BE2C (cell line): Measurements from ENCODE around the gene HK3.
"Not testable (repeated sequence)": the region's sequence is repeated elsewhere in the genome, so short reads cannot be mapped to it uniquely, and the experiment has no call there.

ENCODE experiments used
- DNase-seq: peaks from one replicate; pipeline ENCODE4 v3.0.0-alpha.2; 2020
- H3K27me3 ChIP-seq: fragments of 250-450 bp; sonication (Bioruptor Pico); 2 replicates; pipeline ENCODE4 v1.5.1; 2020; ENCODE audit warnings: mild to moderate bottlenecking
- H3K36me3 ChIP-seq: fragments of 250-450 bp; sonication (Bioruptor Pico); 2 replicates; pipeline ENCODE4 v1.5.1; 2020; ENCODE audit warnings: mild to moderate bottlenecking
- H3K4me1 ChIP-seq: fragments of 250-450 bp; sonication (Bioruptor Pico); 2 replicates; pipeline ENCODE4 v1.5.1; 2020
- H3K4me3 ChIP-seq: 2 replicates; pipeline ENCODE4 v1.5.1; 2011; ENCODE audit warnings: low read depth, low read length
- H3K9me3 ChIP-seq: fragments of 250-450 bp; sonication (Bioruptor Pico); 2 replicates; pipeline ENCODE4 v1.5.1; 2020
- TF ChIP-seq, protein P1 (sequence below): IDR thresholded peaks from 2 replicates; pipeline ENCODE4 v1.5.1; 2012; ENCODE audit warnings: mild to moderate bottlenecking, low read depth, low read length

HK3 gene

DNA sequence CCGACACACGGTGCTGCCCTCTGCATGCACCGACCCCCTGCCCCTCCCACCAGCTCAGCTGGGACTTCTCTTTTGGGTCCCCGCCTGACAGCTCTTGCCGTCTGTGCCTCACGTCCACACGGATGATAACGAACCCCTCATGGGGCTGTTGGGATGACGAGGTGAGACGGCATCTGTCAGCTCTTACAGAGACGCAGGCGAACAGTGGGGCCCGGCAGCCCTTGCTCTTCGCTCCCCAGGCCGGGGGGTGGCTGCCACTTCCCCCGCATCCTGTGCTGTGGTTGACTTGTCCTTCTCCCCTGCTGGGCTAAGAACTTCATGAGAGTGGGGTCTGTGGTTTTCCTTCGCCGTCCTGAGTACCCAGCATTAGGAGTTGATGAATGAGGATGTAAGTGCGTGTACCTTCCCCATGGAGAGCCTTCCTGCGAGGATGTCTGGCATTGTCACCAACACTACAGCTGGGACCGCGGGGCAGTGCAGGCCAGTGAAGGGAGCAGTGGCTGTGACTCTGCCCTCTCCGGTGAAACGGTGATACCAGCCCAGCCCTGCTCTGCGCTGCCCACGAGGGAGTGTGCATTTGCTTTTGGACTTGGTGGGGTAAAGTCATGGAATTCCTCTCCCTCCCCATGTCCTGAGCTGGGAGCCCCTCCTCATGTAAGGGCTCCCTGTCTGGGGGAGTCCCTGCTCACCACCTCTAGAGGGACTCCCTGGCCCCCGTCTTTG is 23.2 kb downstream of the HK3 start:
- H3K9me3 ChIP-seq, result no peaks in the 10 kb centered on the region
- no peak for DNase-seq
- TF ChIP-seq, protein P1, sequence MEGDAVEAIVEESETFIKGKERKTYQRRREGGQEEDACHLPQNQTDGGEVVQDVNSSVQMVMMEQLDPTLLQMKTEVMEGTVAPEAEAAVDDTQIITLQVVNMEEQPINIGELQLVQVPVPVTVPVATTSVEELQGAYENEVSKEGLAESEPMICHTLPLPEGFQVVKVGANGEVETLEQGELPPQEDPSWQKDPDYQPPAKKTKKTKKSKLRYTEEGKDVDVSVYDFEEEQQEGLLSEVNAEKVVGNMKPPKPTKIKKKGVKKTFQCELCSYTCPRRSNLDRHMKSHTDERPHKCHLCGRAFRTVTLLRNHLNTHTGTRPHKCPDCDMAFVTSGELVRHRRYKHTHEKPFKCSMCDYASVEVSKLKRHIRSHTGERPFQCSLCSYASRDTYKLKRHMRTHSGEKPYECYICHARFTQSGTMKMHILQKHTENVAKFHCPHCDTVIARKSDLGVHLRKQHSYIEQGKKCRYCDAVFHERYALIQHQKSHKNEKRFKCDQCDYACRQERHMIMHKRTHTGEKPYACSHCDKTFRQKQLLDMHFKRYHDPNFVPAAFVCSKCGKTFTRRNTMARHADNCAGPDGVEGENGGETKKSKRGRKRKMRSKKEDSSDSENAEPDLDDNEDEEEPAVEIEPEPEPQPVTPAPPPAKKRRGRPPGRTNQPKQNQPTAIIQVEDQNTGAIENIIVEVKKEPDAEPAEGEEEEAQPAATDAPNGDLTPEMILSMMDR, result no peak
- H3K36me3 ChIP-seq, result no peaks in the 10 kb centered on the region
- no peak overlapping the region for H3K4me3 ChIP-seq
- H3K4me1 ChIP-seq, result peaks cover 12% of the 10 kb centered on the region
- H3K27me3 ChIP-seq, result no peaks in the 10 kb centered on the region; the same call in 1 of the 2 replicates

DNA sequence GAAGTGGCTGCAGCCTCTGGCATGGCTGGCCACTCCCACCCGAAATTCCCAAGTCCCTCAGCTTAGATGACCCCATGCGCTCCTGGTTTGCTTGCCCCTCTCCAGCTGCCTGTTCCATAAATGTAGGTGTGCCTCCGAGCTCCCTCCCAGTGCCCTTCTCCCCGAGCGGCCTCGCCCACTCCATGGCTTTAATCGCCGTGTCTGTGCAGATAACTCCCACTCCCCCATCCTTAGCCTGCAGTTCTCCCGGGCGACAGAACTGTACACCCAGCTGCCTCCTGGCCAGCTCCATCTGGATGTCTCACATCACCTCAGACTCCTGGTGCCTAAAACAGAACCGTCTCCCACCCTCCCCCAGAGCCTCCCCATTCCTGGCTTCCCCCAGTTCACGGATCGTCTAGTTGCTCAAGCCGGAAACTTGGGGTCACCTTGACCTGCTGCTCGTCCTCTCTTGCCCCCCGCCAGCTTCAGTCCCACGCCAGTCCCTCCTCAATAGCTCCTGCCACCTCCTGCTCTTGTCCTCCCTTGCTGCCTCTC is 24.1 kb downstream of the HK3 start:
- peak; percentile 44 for DNase-seq
- Histone ChIP-seq H3K27me3 (no peaks in the 10 kb centered on the region; the same call in 1 of the 2 replicates), H3K4me3 (no peak overlapping the region), H3K4me1 (peaks cover 12% of the 10 kb centered on the region), H3K9me3 (no peaks in the 10 kb centered on the region), H3K36me3 (no peaks in the 10 kb centered on the region)
- TF ChIP-seq, protein P1, result no peak

DNA sequence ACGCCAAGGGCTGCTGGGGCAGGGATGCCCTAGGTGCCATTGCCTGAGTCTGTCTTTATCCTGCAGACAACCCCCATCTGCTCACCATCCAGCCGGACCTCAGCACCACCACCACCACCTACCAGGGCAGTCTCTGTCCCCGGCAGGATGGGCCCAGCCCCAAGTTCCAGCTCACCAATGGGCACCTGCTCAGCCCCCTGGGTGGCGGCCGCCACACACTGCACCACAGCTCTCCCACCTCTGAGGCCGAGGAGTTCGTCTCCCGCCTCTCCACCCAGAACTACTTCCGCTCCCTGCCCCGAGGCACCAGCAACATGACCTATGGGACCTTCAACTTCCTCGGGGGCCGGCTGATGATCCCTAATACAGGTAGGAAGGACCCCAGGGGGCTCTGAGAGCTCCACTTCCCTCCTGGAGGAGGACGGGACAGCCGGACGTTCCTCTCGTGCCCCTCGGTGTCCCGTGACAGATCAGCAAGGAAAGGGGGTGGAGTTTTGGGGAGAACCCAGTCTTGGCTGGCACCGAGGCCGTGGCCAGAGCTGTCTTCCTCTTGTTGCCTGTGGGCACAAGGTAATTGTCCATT is 24.9 kb downstream of the HK3 start:
- DNase-seq, result no peak
- Histone ChIP-seq H3K9me3 (no peaks in the 10 kb centered on the region), H3K4me1 (peaks cover 12% of the 10 kb centered on the region), H3K27me3 (no peaks in the 10 kb centered on the region; the same call in 1 of the 2 replicates), H3K4me3 (no peak overlapping the region), H3K36me3 (no peaks in the 10 kb centered on the region)
- TF ChIP-seq, protein P1, result no peak

DNA sequence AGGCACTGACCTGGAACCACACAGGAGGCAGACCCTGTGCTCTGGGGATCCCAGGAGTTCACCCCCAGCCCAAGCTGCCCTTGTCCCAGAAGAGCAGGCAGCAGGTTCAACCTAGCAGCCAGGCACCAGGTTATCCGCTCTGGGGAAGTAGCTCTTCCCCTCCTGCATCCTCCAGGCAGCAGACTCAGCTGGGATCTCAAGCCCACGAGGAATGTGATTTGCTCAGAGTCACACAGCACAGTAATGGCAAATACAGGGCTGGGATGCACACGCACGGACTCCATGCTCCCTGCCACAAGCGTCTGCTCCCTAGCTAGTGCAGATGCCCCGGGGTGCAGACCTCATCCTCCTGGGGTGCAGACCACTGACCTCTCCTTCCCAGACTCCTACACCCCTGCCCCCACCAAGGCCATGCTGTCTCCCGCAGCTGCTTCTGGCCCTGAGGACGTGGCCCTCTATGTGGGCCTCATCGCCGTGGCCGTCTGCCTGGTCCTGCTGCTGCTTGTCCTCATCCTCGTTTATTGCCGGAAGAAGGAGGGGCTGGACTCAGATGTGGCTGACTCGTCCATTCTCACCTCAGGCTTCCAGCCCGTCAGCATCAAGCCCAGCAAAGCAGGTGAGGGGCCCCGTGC is 25.5 kb downstream of the HK3 start:
- TF ChIP-seq, protein P1, result no peak
- H3K4me3 ChIP-seq, result no peak overlapping the region
- no peak for DNase-seq
- peaks cover 12% of the 10 kb centered on the region for H3K4me1 ChIP-seq
- H3K36me3 ChIP-seq, result 0 out of 2 replicates have a peak, but pooled peaks cover 3% of the 10 kb centered on the region
- H3K27me3 ChIP-seq, result no peaks in the 10 kb centered on the region; the same call in 1 of the 2 replicates
- H3K9me3 ChIP-seq, result no peaks in the 10 kb centered on the region

DNA sequence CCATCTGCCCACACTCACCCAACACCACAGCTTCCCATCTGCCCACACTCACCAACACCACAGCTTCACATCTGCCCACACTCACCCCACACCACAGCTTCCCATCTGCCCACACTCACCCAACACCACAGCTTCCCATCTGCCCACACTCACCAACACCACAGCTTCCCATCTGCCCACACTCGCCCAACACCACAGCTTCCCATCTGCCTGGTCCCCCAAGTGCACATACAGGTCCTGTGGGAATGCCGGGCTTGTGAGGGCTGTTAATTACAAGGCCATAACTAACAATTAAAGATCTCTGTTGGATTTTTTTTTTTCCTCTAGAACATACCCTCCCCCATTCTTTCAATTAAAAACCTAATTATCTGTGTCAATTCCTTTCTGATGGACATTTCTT is 26.1 kb downstream of the HK3 start:
- H3K27me3 ChIP-seq, H3K4me3 ChIP-seq, H3K36me3 ChIP-seq, DNase-seq, H3K9me3 ChIP-seq: not testable (repeated sequence)
- peaks cover 12% of the 10 kb centered on the region for H3K4me1 ChIP-seq

DNA sequence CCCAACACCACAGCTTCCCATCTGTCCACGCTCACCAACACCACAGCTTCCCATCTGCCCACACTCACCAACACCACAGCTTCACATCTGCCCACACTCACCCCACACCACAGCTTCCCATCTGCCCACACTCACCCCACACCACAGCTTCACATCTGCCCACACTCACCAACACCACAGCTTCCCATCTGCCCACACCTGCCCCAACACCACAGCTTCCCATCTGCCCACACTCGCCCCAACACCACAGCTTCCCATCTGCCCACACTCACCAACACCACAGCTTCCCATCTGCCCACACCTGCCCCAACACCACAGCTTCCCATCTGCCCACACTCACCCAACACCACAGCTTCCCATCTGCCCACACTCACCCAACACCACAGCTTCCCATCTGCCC is 26.6 kb downstream of the HK3 start:
- not testable (repeated sequence) for DNase-seq, H3K27me3 ChIP-seq, H3K9me3 ChIP-seq, H3K36me3 ChIP-seq, H3K4me3 ChIP-seq
- H3K4me1 ChIP-seq, result peaks cover 13% of the 10 kb centered on the region

DNA sequence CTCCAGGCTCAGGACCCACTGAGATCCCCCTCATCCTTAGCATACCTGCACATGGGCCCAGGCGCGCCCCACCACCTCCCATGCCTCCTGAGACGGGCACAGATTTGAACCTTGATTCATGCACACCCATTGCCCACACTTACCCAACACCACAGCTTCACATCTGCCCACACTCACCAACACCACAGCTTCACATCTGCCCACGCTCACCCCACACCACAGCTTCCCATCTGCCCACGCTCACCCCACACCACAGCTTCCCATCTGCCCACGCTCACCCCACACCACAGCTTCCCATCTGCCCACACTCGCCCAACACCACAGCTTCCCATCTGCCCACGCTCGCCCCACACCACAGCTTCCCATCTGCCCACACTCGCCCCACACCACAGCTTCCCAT is 28.5 kb downstream of the HK3 start:
- H3K4me1 ChIP-seq, result peaks cover 20% of the 10 kb centered on the region
- not testable (repeated sequence) for H3K9me3 ChIP-seq, H3K4me3 ChIP-seq, H3K27me3 ChIP-seq, H3K36me3 ChIP-seq, DNase-seq
